Measurements from ENCODE around the gene NFKBIA.
A peak's percentile ranks its signal among the peaks of the same experiment; 100 is the strongest.
"Not testable (repeated sequence)": the region's sequence is repeated elsewhere in the genome, so short reads cannot be mapped to it uniquely, and the experiment has no call there.

NFKBIA gene

DNA sequence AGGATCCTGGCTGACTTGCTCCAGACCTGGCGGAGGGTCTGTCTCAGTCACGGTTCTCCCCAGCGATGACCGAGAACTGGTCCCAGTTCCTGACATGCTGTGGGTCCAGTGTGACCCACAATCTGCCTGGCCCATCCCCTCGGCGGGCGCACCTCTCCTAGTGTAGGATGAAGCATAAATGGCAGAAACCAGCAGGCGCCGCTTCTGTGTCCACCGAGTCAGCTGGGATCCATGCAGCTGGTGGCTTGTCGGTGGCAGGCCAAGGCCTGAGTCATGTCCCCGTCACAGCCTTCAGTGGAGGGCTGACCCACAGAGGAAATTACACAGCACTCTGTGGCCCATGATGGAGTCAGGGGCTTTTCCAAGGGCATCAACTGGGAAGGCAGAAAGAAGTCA, 38.5 kb downstream of the NFKBIA start:
- no peak for DNase-seq

DNA sequence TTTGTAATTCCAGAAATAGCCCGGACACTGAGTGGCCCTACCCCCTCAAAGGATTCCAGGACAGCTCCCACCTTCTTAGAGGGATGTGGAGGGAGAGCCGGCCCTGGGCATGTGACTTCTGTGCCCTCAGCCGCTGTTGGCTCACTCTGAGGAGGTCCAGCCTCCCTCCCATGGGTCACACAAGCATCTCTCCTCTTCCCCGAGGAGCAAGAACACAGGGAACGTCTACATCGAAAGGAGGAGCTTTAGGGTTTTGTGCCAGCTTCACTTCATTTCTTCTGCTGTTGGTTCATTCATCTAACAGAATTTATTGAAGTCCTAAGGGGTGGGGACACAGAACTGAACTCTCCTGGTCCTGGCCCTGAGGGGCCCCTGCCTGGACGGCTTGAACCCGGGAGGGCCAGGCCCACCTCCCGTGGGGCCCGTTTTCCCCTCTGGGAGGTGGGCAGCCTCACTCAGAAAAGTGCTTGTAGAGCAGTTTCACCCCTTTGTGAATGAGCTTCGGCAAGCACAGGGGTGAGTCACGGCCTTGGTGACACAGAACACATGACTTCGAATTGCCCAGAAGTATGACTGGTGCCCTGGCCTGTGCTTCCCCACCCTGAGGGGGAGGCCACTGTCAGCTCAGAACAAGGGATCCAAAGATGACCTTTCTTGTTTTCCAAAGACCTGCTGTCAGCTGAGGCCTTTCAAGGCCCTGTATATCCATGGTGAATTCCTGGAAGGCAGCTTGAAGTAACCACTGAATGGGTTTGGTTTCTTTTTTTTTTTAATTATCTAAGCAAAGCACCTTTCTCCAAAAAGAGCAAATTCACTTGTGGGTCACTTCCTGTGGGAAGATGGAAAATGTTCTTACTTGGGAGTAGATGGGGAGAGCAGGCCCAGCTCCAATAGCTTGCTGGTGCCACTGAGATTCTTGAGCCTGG, 39.2 kb downstream of the NFKBIA start:
- DNase-seq: peak; percentile 37

DNA sequence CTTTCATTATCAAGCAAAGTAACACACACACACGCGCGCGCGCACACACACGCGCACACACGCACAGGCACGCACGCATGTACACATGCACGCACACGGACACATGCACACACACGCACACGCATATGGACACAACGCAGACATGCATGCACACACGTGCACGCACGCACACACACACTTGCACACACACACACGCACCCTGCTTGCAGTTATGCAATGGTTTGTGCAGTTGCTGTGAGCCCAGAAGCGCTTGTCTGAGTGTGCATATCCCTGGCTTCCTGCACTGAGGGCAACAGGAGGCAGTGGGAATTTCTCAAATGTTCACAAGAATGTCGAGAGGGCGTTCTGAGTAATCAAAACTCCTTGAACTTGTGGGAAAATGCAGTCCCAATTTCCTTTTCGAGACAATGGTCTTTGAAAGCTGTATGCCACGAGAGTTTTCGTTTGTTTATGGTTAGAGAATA, 41.6 kb downstream of the NFKBIA start:
- DNase-seq: no peak

DNA sequence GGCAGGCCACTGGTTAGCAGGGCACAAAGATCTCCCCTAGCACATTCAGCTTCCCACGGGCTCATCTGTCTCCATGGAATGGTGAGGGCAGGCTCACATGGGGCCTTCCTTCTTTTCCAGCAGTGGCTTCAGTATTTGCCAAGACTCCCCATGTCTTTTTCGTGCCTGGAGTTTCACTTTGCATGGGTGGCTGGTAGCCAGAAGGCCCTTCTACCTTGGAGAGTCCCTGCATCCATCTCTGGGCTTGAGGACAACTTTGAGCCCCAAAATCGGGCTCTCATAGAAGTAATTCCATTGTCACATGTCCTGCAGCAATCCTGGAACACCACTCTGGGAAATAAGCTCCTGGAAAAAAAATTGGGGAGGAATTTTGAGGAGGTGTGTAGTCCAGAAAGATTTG, 42.1 kb downstream of the NFKBIA start:
- DNase-seq: no peak

DNA sequence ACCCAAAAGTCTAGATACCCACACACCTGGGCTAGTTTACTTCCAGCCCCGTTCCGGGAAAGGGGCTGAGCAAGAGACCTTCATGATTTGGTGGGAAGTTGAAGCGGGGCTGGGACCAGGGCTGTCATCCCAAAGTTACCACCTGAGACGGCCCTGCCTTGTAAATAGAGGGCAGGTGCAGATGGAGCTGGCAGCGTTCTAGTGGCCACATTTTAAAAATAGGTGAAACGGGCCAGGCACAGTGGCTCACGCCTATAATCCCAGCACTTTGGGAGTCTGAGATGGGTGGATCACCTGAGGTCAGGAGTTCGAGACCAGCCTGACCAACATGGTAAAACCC, 43.4 kb downstream of the NFKBIA start:
- DNase-seq: no peak

DNA sequence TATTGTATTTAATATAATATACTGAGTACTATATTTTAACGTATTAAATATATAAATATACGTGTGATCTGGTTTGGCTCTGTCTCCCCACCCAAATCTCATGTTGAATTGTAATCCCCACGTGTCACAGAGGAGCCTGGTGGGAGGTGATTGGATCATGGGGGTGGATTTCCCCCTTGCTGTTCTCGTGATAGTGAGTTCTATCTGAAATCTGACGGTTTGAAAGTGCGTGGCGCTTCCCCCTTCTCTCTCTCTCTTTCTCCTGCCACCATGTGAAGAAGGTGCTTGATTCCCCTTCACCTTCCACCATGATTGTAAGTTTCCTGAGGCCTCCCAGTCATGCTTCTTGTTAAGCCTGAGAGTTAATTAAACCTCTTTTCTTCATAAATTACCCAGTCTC, 44.9 kb downstream of the NFKBIA start:
- not testable (repeated sequence) for DNase-seq

DNA sequence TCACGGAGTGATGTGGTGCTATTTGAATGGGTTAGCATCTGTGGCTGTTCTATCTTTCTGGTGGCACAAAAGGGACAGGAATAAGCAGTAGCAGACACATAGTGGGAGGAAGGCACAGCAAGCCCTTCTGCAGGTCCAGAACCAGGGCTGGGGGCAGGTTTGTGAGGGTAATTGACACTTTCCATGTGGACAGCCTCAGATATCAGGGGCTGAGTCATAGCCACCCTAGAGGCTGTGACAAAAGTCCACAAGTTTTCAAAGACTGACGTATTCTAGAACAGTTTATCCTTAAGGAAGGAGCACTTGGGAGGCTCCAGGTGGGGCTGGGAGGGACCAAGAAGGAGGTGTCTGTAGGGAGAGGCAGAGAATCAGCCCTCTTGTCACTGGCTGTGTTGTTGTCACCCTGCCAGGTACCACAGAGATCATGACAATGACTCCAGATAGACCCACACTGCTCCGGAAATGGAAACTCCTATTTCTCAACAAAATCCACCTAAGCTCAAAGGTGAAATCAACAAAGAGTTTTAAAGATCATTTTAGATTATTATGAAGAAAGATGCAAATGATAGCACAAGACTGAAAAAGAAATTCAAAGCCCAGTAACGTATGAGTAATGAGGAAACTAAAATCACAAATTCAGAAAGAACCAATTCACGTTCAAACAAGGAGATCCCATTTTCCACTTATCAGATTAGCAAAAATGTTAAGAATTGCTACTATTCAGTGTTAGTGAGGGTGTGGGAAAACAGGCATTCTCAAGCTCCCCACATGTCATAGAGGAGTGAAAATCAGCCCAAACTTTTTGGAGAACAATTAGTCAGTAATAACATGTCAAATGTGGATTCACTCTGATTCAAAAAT, 48.3 kb downstream of the NFKBIA start:
- no peak for DNase-seq

DNA sequence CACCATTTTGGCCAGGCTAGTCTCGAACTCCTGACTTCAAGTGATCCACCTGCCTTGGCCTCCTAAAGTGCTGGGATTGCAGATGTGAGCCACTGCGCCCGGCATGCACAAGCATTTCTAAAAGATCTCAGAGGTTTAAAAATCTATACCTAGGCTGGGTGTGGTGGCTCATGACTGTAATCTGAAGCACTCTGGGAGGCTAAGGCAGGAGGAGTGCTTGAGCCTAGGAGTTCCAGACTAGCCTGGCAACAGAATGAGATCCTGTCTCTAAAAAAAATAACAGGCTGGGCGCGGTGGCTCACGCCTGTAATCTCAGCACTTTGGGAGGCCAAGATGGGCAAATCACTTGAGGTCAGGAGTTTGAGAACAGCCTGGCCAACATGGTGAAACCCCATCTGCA, 49.3 kb downstream of the NFKBIA start:
- DNase-seq: not testable (repeated sequence)

DNA sequence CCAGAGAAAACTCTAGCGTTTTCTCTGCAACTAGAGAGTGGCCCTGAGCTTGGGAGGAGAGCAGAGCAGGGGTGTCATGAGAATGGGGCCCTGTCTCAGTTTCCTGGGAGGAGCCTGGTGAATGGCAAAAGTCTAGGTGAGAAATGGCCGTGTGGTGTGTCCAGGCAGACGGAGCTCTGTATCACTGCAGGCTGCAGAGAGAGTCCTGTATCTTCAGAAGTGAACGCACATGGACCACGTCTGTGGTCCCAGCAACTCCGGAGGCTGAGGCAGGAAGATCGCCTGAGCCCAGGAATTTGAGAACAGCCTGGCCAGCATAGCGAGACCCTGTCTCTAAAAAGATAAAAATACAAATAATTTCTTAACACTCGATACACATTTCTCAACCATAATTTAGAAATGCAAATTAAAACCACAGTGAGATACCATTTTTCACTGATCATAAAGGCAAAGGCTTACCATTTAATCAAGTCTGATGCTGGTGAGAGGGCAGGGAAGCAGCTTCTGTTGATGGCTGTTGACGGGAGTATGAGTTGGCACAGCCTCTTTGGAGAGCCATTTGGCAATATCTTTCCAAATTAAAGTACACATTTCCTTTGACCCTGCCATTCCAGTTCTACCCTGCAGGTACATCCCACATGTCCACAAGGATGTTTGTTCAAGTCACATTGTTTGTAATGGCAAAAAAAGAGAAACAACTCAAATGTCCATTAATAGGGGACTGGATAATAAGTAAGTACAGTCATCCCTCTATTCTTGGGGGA, 51.0 kb downstream of the NFKBIA start:
- no peak for DNase-seq

DNA sequence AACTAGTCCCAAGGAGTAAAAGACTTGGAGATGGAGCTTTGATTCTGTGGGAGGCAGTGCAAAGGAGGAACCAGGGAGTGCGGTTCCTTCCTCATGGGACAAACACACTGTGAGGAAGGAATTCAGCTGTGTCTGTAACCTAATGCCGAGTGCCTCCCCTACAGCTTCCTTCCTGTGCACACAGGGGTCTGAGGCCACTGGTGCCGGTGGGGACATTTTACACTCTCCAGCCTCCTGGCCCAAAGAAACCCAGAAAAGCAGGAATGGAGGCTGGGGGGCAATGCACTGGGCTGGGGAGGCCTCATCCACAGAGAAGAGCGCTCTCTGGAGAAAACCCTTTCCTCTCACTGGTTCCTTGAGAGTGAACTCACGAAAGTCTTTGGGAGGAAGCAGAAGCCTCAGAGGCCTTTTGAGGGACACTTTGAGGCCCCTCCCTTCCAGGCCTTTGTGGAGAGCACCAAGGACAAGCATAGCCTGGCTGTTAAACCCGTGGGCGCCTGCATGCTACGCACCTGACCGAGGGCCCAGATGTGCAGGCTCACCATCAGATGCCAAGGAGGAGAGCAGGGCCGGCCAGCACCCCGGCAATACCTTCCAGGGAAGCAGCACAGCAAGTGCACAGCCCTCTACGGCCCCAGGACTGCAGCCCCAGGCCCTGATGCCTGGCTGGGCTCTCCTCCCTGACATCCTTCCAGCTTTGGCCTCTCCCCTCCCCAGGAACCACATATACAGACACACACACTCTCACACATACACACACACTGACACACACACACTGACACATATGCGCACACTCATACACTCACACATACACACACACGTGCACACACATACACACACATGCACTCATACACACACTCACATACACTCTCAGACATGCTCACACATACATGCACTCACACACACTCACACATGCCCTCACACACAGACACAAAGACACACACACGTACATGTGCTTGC, 52.0 kb downstream of the NFKBIA start:
- no peak for DNase-seq

DNA sequence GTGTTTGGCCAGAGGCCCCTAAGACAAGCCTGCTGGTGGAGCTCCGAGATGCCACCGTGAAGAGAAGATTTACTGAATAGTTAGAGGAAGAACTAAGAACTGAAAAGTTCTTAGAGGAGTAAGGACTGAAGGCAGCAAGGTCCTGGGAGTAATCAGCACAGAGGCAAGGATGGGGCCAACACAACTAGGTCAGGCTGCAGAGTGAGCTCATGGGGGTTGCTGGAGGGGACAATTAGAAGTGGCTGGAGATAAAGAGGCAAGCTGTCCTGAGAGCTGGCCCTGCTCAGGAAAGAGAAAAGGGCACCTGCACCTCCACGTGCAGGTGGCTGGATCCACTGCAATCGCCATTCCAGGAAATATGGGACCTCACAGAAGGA, 52.7 kb downstream of the NFKBIA start:
- DNase-seq: no peak
